Measurements from ENCODE around the gene PGBD1.
"Not testable (repeated sequence)": the region's sequence is repeated elsewhere in the genome, so short reads cannot be mapped to it uniquely, and the experiment has no call there.

PGBD1 gene

GRCh38 chr6:28269492-28269891, 11.9 kb upstream of the PGBD1 start:
- no peak for DNase-seq (ENCODE audit: low read depth in 4 of 4, low spot score in 1 of 4)

- no peak for DNase-seq (ENCODE audit: low read depth in 4 of 4, low spot score in 1 of 4)
Measured at GRCh38 chr6:28274888-28275287, 6.5 kb upstream of the PGBD1 start.

- no peak for DNase-seq (ENCODE audit: low read depth in 4 of 4, low spot score in 1 of 4)
Measured at GRCh38 chr6:28277746-28278145, 3.6 kb upstream of the PGBD1 start.

GRCh38 chr6:28280595-28281287, 631 bp upstream of the PGBD1 start:
- no peak for DNase-seq (ENCODE audit: low read depth in 4 of 4, low spot score in 1 of 4)

DNA sequence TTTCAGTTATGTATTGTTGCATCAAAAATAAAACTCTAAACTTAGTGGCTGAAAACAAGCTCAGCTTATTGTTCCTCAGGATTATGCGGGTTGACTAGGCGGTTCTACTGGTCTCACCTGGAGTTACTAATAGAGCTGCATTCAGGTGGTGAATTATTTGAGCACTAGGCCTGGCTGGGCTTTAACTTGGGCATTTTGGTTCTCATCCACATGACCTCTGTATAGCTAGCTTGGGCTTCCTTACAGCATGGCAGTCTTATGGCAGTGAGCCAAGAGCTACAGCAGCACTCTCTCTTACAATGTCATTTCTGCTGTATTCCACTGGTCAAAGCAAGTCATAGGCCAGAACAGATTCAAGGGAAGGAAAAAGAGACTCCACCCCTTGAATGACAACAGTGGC, 1.6 kb downstream of the PGBD1 start:
- no peak for DNase-seq (ENCODE audit: low read depth in 4 of 4, low spot score in 1 of 4)

GRCh38 chr6:28291573-28291972, 10.2 kb downstream of the PGBD1 start:
- DNase-seq (ENCODE audit: low read depth in 4 of 4, low spot score in 1 of 4), result no peak

DNA sequence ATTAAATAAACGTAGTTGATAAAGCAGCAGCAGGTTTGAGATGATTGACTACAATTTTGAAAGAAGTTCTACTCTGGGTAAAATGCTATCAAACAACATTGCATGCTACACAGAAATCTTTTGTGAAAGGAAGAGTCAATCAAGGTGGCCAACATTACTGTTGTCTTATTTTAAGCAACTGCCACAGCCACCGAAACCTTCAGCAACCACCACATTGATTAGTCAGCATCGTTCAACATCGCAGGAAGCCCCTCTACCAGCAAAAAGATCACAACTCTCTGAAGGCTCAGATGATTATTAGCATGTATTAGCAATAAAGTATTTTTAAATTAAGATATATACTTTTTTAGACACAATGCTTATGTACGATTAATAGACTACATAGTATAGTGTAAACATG, 14.0 kb downstream of the PGBD1 start:
- DNase-seq (ENCODE audit: low read depth in 4 of 4, low spot score in 1 of 4), result no peak

- no peak for DNase-seq (ENCODE audit: low read depth in 4 of 4, low spot score in 1 of 4)
Measured at GRCh38 chr6:28296520-28297060, 15.2 kb downstream of the PGBD1 start.

DNA sequence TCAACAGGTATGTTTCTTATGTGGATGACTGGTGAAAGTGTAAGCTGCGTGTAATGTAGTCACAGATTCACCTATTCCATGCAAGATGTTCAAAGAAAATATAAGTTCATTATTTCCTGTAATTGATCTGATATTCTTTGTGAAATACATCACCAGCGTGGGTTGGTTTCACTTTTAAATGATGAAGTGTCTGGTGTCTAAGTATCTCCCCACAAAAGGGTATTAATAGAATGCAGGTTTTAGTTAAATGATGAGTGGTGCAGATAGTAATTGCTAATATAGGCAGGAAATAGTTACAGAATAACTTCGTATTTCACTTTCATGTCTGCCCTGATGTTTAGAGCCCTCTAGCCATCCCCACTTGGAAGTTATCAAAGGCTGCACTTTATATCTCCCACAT, 22.2 kb downstream of the PGBD1 start:
- no peak for DNase-seq (ENCODE audit: low read depth in 4 of 4, low spot score in 1 of 4)

- not testable (repeated sequence) for DNase-seq (ENCODE audit: low read depth in 4 of 4, low spot score in 1 of 4)
Measured at GRCh38 chr6:28306363-28306762, 25.0 kb downstream of the PGBD1 start.

- no peak for DNase-seq (ENCODE audit: low read depth in 4 of 4, low spot score in 1 of 4)
Measured at GRCh38 chr6:28311139-28311823, 29.9 kb downstream of the PGBD1 start.

GRCh38 chr6:28312939-28313338, 31.6 kb downstream of the PGBD1 start:
- DNase-seq (ENCODE audit: low read depth in 4 of 4, low spot score in 1 of 4), result no peak

DNA sequence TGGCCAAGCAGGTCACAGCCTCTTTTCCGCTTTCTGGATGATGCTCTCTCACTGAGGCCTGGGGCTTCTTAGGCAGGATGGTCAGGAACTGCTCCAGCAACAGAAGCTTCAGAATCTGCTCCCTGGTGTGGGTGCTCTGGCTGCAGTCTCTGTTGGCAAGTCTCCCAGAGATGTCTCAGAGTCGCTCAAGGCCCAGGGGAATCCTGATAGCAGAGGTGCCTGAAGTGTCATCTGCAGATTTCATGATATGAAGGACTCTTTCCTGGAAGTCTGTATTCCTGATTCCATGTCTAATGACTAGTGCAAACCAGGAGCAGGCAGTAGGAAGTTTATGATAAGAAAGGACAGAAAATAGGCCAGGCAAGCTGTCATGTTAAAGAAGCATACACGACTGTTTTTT, 34.3 kb downstream of the PGBD1 start:
- no peak for DNase-seq (ENCODE audit: low read depth in 4 of 4, low spot score in 1 of 4)

- not testable (repeated sequence) for DNase-seq (ENCODE audit: low read depth in 4 of 4, low spot score in 1 of 4)
Measured at GRCh38 chr6:28317866-28318265, 36.5 kb downstream of the PGBD1 start.

DNA sequence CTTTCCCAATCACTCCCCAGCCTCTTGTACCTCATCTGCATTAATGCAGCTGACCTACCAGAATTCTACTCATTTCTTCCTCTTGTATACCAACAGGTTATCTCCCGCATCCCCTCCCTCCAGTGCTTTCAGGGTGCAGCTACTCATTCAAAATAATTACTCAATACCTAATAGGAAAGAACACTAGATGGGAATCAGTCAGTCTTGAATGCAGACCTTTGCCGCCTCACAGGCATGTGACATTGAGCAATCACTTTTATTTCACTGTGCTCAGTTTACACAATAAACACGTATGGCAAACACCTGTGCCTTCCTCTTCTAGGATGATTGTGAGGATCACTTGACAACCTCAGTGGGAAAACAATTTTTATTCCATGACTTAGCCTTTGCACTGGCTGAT, 41.3 kb downstream of the PGBD1 start:
- no peak for DNase-seq (ENCODE audit: low read depth in 4 of 4, low spot score in 1 of 4)

- DNase-seq (ENCODE audit: low read depth in 4 of 4, low spot score in 1 of 4), result no peak
Measured at GRCh38 chr6:28323813-28324424, 42.5 kb downstream of the PGBD1 start.

DNA sequence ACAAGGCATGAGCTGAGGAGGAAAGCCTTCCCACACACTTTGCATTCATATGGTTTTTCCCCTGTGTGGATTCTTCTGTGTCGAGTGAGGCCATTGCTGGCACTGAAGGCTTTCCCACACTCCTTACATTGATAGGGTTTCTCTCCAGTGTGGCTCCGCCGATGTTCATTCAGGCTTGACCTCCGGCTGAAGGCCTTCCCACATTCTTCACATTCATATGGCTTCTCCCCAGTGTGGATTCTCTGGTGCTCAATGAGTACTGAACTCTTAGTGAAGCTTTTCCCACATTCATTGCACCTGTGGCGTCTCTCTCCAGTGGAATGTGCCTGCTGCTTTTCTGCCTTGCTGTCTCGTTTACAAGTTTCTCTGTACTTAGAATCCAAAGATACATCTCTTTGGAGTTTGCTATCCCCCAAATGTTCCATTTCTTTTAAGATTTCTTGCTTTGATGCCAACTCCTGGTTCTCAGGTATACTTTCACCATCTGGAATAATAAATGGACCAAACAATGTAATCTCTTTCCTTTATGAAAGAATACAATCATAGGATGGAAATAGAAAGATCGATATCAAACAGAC, 45.1 kb downstream of the PGBD1 start:
- no peak for DNase-seq (ENCODE audit: low read depth in 4 of 4, low spot score in 1 of 4)

DNA sequence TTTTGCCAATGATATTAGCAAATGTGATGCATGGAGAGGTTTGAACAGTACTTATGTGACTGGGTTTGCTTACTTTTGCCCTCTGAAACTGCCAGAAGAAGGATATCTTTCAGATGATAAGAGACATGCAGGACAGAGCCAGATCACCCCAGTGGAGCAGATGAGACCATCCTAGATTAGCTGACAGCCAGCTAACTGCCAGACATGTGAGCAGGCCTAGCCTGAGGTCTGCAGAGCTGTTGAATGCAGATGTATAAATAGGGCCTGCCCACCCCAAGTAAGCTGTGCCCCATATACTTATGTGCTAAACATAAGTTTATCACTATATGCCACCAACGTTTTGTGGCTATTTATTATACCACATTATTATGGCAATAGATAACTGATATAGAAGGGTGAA, 48.7 kb downstream of the PGBD1 start:
- DNase-seq (ENCODE audit: low read depth in 4 of 4, low spot score in 1 of 4), result no peak

DNA sequence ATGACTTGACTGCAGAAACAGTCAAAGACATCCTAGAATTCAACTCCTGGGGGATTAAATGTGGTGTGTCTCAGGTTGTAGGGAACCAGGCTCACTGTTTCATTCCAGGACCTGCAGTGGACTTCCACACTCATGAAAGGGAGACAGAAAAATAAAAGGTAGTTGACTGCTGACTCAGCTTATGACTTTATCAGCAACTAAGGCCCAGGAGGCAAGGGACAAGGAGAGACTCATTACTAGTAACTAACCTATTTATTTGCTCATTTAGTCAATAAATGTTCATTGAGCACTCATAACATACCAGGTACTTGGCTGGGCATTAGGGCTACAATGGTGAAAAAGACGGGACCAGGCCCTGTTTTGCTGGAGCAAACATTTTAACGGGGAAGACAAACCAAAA, 51.7 kb downstream of the PGBD1 start:
- no peak for DNase-seq (ENCODE audit: low read depth in 4 of 4, low spot score in 1 of 4)

DNA sequence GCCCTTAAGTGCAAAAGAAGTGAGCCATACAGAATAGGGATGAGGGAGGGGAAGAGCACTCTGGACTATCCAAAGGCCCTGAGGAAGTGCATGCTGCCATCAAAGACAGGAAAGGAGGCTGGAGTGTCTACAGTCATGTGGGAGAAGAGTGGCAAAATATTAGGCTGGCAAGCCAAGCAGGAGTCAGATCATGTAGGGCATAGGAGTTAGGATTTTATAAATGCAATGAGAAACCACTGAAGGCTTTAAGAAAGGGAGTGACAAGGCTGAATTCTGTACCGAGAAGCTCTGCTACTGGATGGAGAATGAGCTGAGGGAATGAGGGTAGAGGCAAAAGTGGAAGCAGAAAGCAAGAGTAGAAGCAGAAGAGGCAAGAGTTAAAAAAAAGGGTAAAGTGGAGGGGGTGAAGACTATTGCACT, 52.2 kb downstream of the PGBD1 start:
- DNase-seq (ENCODE audit: low read depth in 4 of 4, low spot score in 1 of 4), result no peak

- DNase-seq (ENCODE audit: low read depth in 4 of 4, low spot score in 1 of 4), result no peak
Measured at GRCh38 chr6:28334286-28335039, 53.1 kb downstream of the PGBD1 start.
